GM12878 (cell line): ENCODE data around the gene NECTIN1. TPM values are rescaled to one million over a fixed set of nuclear protein-coding genes. Genes with fewer than 3 reads are reported as not detected.

ENCODE experiments used
- ATAC-seq: fragments of 200-7000 bp; cut with Tn5 transposase; 3 replicates; pipeline ENCODE4 v1.9.1; 2020; ENCODE audit warnings: mild to moderate bottlenecking, moderate library complexity
- BruUV-seq: library from RNA; stranded (reverse); fragments of 400-500 nt; replicated peaks from 2 replicates; lab custom pipeline; 2021; lab: Mats Ljungman, UMichigan
- CTCF ChIA-PET: fragments of 300-600 bp; sonication (Branson Sonifier 250); formaldehyde crosslinking; extraction: SDS; loops from one replicate; lab custom pipeline; 2021; ENCODE audit warnings: inconsistent platforms; lab: Yijun Ruan, JAX
- POLR2A ChIA-PET: fragments of 350-600 bp; formaldehyde crosslinking; extraction: SDS; loops from one replicate; lab custom pipeline; 2021; ENCODE audit warnings: inconsistent platforms; lab: Charles Lee
- RAD21 ChIA-PET: fragments of 300-600 bp; sonication (Branson Sonifier 250); formaldehyde crosslinking; loops from one replicate; lab custom pipeline; 2023; ENCODE audit warnings: antibody characterized with exemption; ENCODE audit not compliant: unreplicated experiment; lab: Charles Lee
- SMC1A ChIA-PET: fragments of 300-600 bp; sonication (Branson Sonifier 250); formaldehyde crosslinking; loops from one replicate; lab custom pipeline; 2023; ENCODE audit not compliant: unreplicated experiment, uncharacterized antibody; lab: Charles Lee
- DNase-seq: peaks from one replicate; pipeline ENCODE4 v3.0.0-alpha.2; 2011; ENCODE audit warnings: low read depth, low spot score
- FAIRE-seq: peaks from 3 replicates; lab custom pipeline; 2011; peaks lifted over from hg19 to GRCh38; lab: Jason Lieb, UNC
- H2AFZ ChIP-seq: 2 replicates; pipeline ENCODE4 v1.6.0; 2011; ENCODE audit warnings: low read depth, low read length, control low read depth; ENCODE audit not compliant: control insufficient read depth
- H3K27ac ChIP-seq: 2 replicates; pipeline ENCODE4 v1.5.1; 2011; ENCODE audit warnings: control low read depth; ENCODE audit not compliant: control insufficient read depth, insufficient read depth
- H3K27me3 ChIP-seq, 2 experiments: replicated peaks in 1 of 2; 2 replicates each; pipeline versions ENCODE4 v1.6.0 to v1.6.1; 2011; ENCODE audit warnings: low read length in 1 of 2; ENCODE audit not compliant: control insufficient read depth in 2 of 2, insufficient read depth in 2 of 2
- H3K36me3 ChIP-seq, 2 experiments: 2 replicates each; pipeline ENCODE4 v1.5.1; 2011; ENCODE audit warnings: low read length in 1 of 2; ENCODE audit not compliant: control insufficient read depth in 2 of 2, insufficient read depth in 2 of 2
- H3K4me1 ChIP-seq: 2 replicates; pipeline ENCODE4 v1.6.1; 2011; ENCODE audit warnings: mild to moderate bottlenecking, low read length, moderate library complexity, mixed read lengths; ENCODE audit not compliant: control insufficient read depth, insufficient read depth
- H3K4me2 ChIP-seq: 2 replicates; pipeline ENCODE4 v1.6.0; 2011; ENCODE audit warnings: control low read depth; ENCODE audit not compliant: control insufficient read depth, insufficient read depth
- H3K4me3 ChIP-seq: fragments of 200-600 bp; sonication (generic); 2 replicates; pipeline ENCODE4 v1.5.1; 2016
- H3K79me2 ChIP-seq: 2 replicates; pipeline ENCODE4 v1.6.0; 2011; ENCODE audit warnings: low read length; ENCODE audit not compliant: control insufficient read depth, insufficient read depth
- H3K9ac ChIP-seq: 2 replicates; pipeline ENCODE4 v1.8.0; 2011; ENCODE audit warnings: low read length, control low read depth, mixed read lengths; ENCODE audit not compliant: control insufficient read depth, insufficient read depth
- H3K9me3 ChIP-seq: replicated peaks from 3 replicates; pipeline ENCODE4 v1.5.1; 2011; ENCODE audit warnings: mild to moderate bottlenecking, low read length; ENCODE audit not compliant: control insufficient read depth, insufficient read depth
- H4K20me1 ChIP-seq: 2 replicates; pipeline ENCODE4 v1.6.0; 2011; ENCODE audit not compliant: control insufficient read depth, insufficient read depth
- BCLAF1 ChIP-seq: fragments of 450-650 bp; IDR thresholded peaks from 2 replicates; pipeline ENCODE4 v1.6.1; 2017; ENCODE audit warnings: antibody characterized with exemption, mild to moderate bottlenecking, moderate library complexity
- HCFC1 ChIP-seq: fragments of 150-350 bp; IDR thresholded peaks from 2 replicates; pipeline ENCODE4 v1.6.1; 2014; ENCODE audit warnings: low read length
- REST ChIP-seq: IDR thresholded peaks from 2 replicates; pipeline ENCODE4 v1.6.1; 2012; ENCODE audit warnings: mild to moderate bottlenecking, low read depth, low read length
- SMAD5 ChIP-seq: IDR thresholded peaks from 2 replicates; pipeline ENCODE4 v1.6.1; 2016; ENCODE audit warnings: antibody characterized with exemption, low read depth
- TBL1XR1 ChIP-seq: IDR thresholded peaks from 2 replicates; pipeline ENCODE4 v1.6.1; 2012; ENCODE audit warnings: low read depth, low read length, improper control_type of control experiment
- ZNF592 ChIP-seq: fragments of 450-650 bp; IDR thresholded peaks from 2 replicates; pipeline ENCODE4 v1.6.1; 2017; ENCODE audit warnings: mild to moderate bottlenecking, moderate library complexity
- WGBS: methylation state at CpG from one replicate; pipeline ENCODE4 v1.1.6; 2016; ENCODE audit warnings: low lambda C conversion rate; ENCODE audit not compliant: insufficient replicate concordance, insufficient coverage; ENCODE audit errors: missing lambda C conversion rate; 5-methylcytosine and 5-hydroxymethylcytosine counted together
- in situ Hi-C: fragments of 300-500 bp; cut with MboI; formaldehyde crosslinking; loops from 9 replicates; pipeline ENCODE4 v1.14.3; 2018; ENCODE audit warnings: mixed read lengths
- intact Hi-C: fragments of 100-400 bp; cut with micrococcal nuclease; formaldehyde crosslinking; loops from one replicate; pipeline ENCODE4 v1.14.2; 2022; ENCODE audit not compliant: unreplicated experiment
- polyA plus RNA-seq, 11 experiments: library from polyadenylated mRNA; depleted of rRNA in 4 of 11; unstranded in 6 of 11; stranded (reverse) in 5 of 11; fragments of >200 nt; fragmentation: Nextera tagmentation in 4 of 11; fragmentation: Illumina TruSeq in 1 of 11; extraction: Ambion mirVana in 4 of 11; extraction: Trizol in 1 of 11; gene quantifications; 1 replicate in 1 of 11; 2 replicates in 10 of 11; pipeline versions ENCODE4 v1.2.1 to v1.2.3, GENCODE V29; 2011 to 2016; ENCODE audit warnings: inconsistent platforms in 2 of 11, missing spikeins in 2 of 11, low read depth in 1 of 11
- total RNA-seq, 4 experiments: library from RNA; depleted of rRNA in 3 of 4; stranded (reverse); fragments of >200 nt in 3 of 4; fragmentation: Illumina TruSeq in 1 of 4; extraction: Trizol in 1 of 4; gene quantifications; 2 replicates each; pipeline versions ENCODE4 v1.2.1 to v1.2.3, GENCODE V29; 2013 to 2021

The NECTIN1 gene
- total and polyA plus RNA-seq, 10 of the 15 experiments (the other 5 are each of a cell fraction or from before 2014, with no cell fraction given) = 0.97 to 9.2 (median 2.3) TPM

GRCh38 chr11:119776031-119776636, 47.1 kb upstream of the NECTIN1 start (continued):
- no peak for TF ChIP-seq SMAD5
- no peak for TF ChIP-seq HCFC1
- no peak for TF ChIP-seq BCLAF1

GRCh38 chr11:119774172-119774763, 45.3 kb upstream of the NECTIN1 start:
- no peak overlapping the region for H3K4me3 ChIP-seq
- no peaks in the 10 kb centered on the region; the same call in 2 of the 3 replicates for H3K9me3 ChIP-seq
- intact Hi-C loops (no loop called here), in situ Hi-C loops (no loop called here)
- BruUV-seq = no TSS peak
- no peak overlapping the region for H2AFZ ChIP-seq
- TF ChIP-seq TBL1XR1 = no peak
- no peak for TF ChIP-seq ZNF592
- TF ChIP-seq REST = peak; percentile 95
- H3K4me1 ChIP-seq = no peaks in the 10 kb centered on the region
- H3K4me2 ChIP-seq = no peak overlapping the region
- no peaks in the 10 kb centered on the region; a peak in 2 of 4 replicates for H3K36me3 ChIP-seq
- H3K9ac ChIP-seq = no peak overlapping the region
- no peak for DNase-seq
- ChIA-PET CTCF (interaction anchor here (1.0 to 1.1 kb wide), 2 partner anchors 44 to 101 kb away, joined by 3 to 4 read pairs; no protein-coding TSS in a partner anchor), RAD21 (interaction anchor here (0.6 kb wide), 1 partner anchor 209 kb away, joined by 3 read pairs; no protein-coding TSS in a partner anchor), SMC1A (interaction anchor here (1.0 kb wide), 1 partner anchor 15 kb away, joined by 3 read pairs; no protein-coding TSS in a partner anchor), POLR2A (no interaction called here)
- ATAC-seq = no peak
- no peaks in the 10 kb centered on the region for H3K27me3 ChIP-seq
- 0 out of 2 replicates have a peak, but pooled peaks cover 4% of the 10 kb centered on the region for H4K20me1 ChIP-seq
- no peak for FAIRE-seq
- no peaks in the 10 kb centered on the region for H3K79me2 ChIP-seq
- H3K27ac ChIP-seq = no peak overlapping the region
- WGBS = 100% methylated on average over 1 of the region's 1 CpG
